Right lobe of liver (tissue), 6 donors: ENCODE data around the gene STOM. TPM values are rescaled to one million over a fixed set of nuclear protein-coding genes. Genes with fewer than 3 reads are reported as not detected.

Experiments
- ATAC-seq, 4 donors: fragments of 200-7000 bp; cut with Tn5 transposase; one replicate each; pipeline ENCODE4 v1.9.1; 2020; ENCODE audit warnings: mild to moderate bottlenecking in 4 of 4, moderate library complexity in 4 of 4
- DNase-seq, 3 donors: peaks; one replicate each; pipeline ENCODE4 v3.0.0-alpha.2; 2020
- H3K27ac ChIP-seq, 3 donors: fragments of 200-600 bp; one replicate each; pipeline ENCODE4 v1.8.0; 2022
- H3K27me3 ChIP-seq, 2 donors: fragments of 200-600 bp; one replicate each; pipeline ENCODE4 v1.8.0; 2022
- H3K36me3 ChIP-seq, 4 donors: fragments of 200-600 bp; sonication (generic) in 1 of 4; one replicate each; pipeline versions ENCODE4 v1.5.1 to v1.8.0; 2017 to 2022; ENCODE audit warnings: control low read depth in 1 of 4
- H3K4me1 ChIP-seq, 4 donors: fragments of 200-600 bp; sonication (generic) in 1 of 4; one replicate each; pipeline versions ENCODE4 v1.5.1 to v1.8.0; 2017 to 2022; ENCODE audit warnings: control low read depth in 1 of 4
- H3K4me3 ChIP-seq, 3 donors: fragments of 200-600 bp; one replicate each; pipeline ENCODE4 v1.8.0; 2022
- H3K9me3 ChIP-seq, 4 donors: fragments of 200-600 bp; sonication (generic) in 1 of 4; one replicate each; pipeline versions ENCODE4 v1.5.1 to v1.8.0; 2017 to 2022; ENCODE audit warnings: control low read depth in 1 of 4
- POLR2A ChIP-seq: fragments of 450-650 bp; IDR thresholded peaks from one replicate; pipeline ENCODE4 v1.6.1; 2017; ENCODE audit warnings: antibody characterized with exemption, mild to moderate bottlenecking
- WGBS: methylation state at CpG from one replicate; pipeline ENCODE4 v1.1.6; 2018; ENCODE audit warnings: low coverage, low lambda C conversion rate; ENCODE audit not compliant: insufficient coverage; ENCODE audit errors: missing lambda C conversion rate; 5-methylcytosine and 5-hydroxymethylcytosine counted together
- intact Hi-C, 2 donors: fragments of 100-400 bp; cut with DNase I; formaldehyde crosslinking; loops; one replicate each; pipeline versions ENCODE4 v1.11.2 to v1.14.1; 2022
- total RNA-seq, 6 experiments: library from RNA; depleted of rRNA in 2 of 6; stranded (reverse); fragments of >200 nt in 2 of 6; fragmentation: NEBNext Ultra II Directional in 3 of 6; extraction: Animal tissue kit (Norgen Biotek cat#: 25700) in 3 of 6; gene quantifications; one replicate each; pipeline versions ENCODE4 v1.1.0 to v1.2.4, GENCODE V29; 2016 to 2023
- TF ChIP-seq, protein P1 (sequence below), 4 donors: fragments of 200-600 bp in 3 of 4; fragments of 450-650 bp in 1 of 4; IDR thresholded peaks; one replicate each; pipeline versions ENCODE4 v1.5.1 to v1.8.0; 2016 to 2022; ENCODE audit warnings: antibody characterized with exemption in 4 of 4, mild to moderate bottlenecking in 2 of 4
- donor health status: DM: no; HTN: yes; CAD: no.
- donor health status: DM: no; HTN: no; CAD: no.
- donor health status: DM: no; HTN: no; CAD: no.
- donor health status: DM: no; HTN: yes; CAD: no.
- donor health status: DM: no; HTN: yes; CAD: no.

Gene STOM
- total RNA-seq, 6 experiments from 2014 or later = 232 to 655 (median 443) TPM

DNA sequence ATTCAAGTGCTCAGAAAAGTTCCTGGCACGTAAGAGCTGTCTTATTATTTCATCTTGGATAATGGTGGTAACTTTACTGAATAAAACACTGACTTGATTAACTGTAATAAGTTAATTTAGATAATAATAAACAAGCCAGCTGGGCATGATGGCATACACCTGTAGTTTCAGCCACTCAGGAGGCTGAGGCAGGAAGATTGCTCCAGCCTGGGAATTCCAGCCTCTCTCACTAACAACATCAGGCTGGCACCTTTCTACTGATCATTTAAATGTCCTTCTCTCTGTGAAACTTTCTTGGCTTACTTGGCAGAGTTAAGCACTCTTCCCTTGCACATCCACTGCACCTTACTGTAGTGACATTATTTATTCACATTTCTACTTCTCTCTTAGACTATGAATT, 20.0 kb downstream of the STOM start:
- peaks cover 13 to 97% (median 74%) of the 10 kb centered on the region in 4 donors for H3K36me3 ChIP-seq
- peak overlapping the region in 2 of 3 donors; percentile 22 to 26 for H3K27ac ChIP-seq
- no peaks in the 10 kb centered on the region for H3K9me3 ChIP-seq
- H3K4me3 ChIP-seq = no peak overlapping the region
- H3K4me1 ChIP-seq = peaks cover 0 to 23% (median 0%) of the 10 kb centered on the region in 4 donors
- TF ChIP-seq, protein P1, sequence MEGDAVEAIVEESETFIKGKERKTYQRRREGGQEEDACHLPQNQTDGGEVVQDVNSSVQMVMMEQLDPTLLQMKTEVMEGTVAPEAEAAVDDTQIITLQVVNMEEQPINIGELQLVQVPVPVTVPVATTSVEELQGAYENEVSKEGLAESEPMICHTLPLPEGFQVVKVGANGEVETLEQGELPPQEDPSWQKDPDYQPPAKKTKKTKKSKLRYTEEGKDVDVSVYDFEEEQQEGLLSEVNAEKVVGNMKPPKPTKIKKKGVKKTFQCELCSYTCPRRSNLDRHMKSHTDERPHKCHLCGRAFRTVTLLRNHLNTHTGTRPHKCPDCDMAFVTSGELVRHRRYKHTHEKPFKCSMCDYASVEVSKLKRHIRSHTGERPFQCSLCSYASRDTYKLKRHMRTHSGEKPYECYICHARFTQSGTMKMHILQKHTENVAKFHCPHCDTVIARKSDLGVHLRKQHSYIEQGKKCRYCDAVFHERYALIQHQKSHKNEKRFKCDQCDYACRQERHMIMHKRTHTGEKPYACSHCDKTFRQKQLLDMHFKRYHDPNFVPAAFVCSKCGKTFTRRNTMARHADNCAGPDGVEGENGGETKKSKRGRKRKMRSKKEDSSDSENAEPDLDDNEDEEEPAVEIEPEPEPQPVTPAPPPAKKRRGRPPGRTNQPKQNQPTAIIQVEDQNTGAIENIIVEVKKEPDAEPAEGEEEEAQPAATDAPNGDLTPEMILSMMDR (IDR thresholded peaks at IDR 0.05) = no peak
- TF ChIP-seq POLR2A = no peak
- DNase-seq = no peak
- no peaks in the 10 kb centered on the region for H3K27me3 ChIP-seq
- intact Hi-C loops = no loop called here
- no peak for ATAC-seq
- 73% methylated on average over 1 of the region's 1 CpG for WGBS

DNA sequence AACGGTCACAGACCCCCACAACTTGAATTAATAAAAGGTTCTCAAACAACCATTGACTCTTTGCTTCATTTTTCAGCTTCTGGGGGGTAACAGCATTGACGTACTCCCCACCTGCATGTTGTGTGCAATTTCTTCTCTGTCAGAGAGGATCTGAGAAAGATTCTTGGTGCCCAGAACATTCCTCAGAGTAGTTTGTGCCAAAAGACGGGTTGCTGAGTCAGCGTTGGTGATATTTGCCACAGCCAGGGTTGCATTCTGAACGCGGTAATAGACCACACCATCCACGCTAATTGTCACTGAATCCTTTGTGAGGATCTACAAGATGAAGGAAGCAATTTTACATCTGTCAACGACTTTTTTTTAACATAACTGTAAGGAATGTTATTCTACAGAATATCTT, 21.0 kb downstream of the STOM start:
- Histone ChIP-seq H3K27ac (no peak overlapping the region), H3K36me3 (peaks cover 18 to 98% (median 73%) of the 10 kb centered on the region in 4 donors)
- 71% methylated on average over 8 of the region's 8 CpGs for WGBS

DNA sequence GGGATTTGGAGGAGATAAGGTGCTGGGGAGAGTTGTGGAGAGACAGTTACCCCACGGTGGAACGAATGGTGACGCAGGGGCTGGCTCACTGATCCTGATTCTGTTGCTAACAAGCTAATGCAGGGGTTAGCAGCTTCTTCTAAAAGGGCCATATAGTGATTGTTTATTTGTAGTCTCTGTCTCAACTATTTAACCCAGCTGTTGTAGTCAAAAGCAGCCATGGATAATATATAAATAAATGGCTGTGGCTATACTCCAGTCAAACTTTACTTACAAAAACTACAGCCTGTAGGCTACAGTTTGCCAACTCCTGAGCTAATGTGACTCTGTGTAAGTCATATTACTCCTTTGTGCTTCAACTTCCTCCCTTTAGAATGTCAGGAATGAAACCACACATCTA, 21.8 kb downstream of the STOM start:
- Histone ChIP-seq H3K36me3 (peaks cover 18 to 98% (median 74%) of the 10 kb centered on the region in 4 donors), H3K27ac (no peak overlapping the region), H3K9me3 (no peaks in the 10 kb centered on the region), H3K27me3 (no peaks in the 10 kb centered on the region), H3K4me3 (no peak overlapping the region), H3K4me1 (peaks cover 0 to 27% (median 0%) of the 10 kb centered on the region in 4 donors)
- DNase-seq (no peak), ATAC-seq (no peak)
- TF ChIP-seq POLR2A = no peak
- TF ChIP-seq, protein P1 (IDR thresholded peaks at IDR 0.05) = no peak
- intact Hi-C loops = no loop called here
- WGBS = 88% methylated on average over 3 of the region's 3 CpGs

More for the DNA sequence above, 21.0 kb downstream of the STOM start:
- TF ChIP-seq, protein P1 (IDR thresholded peaks at IDR 0.05) = no peak
- TF ChIP-seq POLR2A = no peak
- H3K4me1 ChIP-seq = peaks cover 0 to 27% (median 0%) of the 10 kb centered on the region in 4 donors
- no peaks in the 10 kb centered on the region for H3K9me3 ChIP-seq
- intact Hi-C loops = no loop called here
- no peak overlapping the region for H3K4me3 ChIP-seq
- H3K27me3 ChIP-seq = no peaks in the 10 kb centered on the region
- DNase-seq = no peak
- no peak for ATAC-seq

DNA sequence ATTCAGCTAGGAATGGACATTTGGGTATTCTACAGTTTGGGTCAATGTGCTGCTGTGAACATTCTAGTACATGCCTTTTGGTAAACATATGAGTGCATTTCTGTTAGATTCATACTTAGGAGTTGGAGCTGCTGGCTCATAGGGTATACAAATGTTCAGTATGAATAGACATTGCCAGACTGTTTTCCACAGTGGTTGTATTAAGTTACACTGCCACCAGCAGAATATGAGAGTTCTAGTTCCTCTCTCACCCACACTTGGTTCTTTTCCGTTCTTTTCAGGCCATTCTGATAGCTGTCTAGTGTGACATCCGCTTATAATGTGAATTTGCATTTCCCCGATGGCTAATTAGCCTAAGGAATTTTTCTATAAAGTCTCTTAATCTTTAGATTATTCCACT, 25.0 kb downstream of the STOM start:
- DNase-seq (no peak), ATAC-seq (no peak)
- Histone ChIP-seq H3K27me3 (no peaks in the 10 kb centered on the region), H3K4me3 (no peak overlapping the region), H3K9me3 (no peaks in the 10 kb centered on the region), H3K36me3 (peaks cover 10 to 97% (median 71%) of the 10 kb centered on the region in 4 donors), H3K4me1 (peaks cover 0 to 14% (median 0%) of the 10 kb centered on the region in 4 donors), H3K27ac (peak overlapping the region in 1 of 3 donors; percentile 37)
- TF ChIP-seq, protein P1 (IDR thresholded peaks at IDR 0.05) = no peak
- no peak for TF ChIP-seq POLR2A
- 58% methylated on average over 3 of the region's 3 CpGs for WGBS
- intact Hi-C loops = no loop called here
